SK-N-SH treated with all-trans-retinoic acid at 6 μM for 48 hours (cell line): ENCODE results near the gene DPP6.

ENCODE experiments used
- ARNTL ChIP-seq: fragments of 450-650 bp; formaldehyde crosslinking; IDR thresholded peaks from 2 replicates; pipeline ENCODE4 v1.5.0; 2020; ENCODE audit warnings: low read depth, mild to moderate bottlenecking, moderate library complexity, borderline replicate concordance
- ISL1 ChIP-seq: fragments of 250-450 bp; sonication (Bioruptor Pico); IDR thresholded peaks from 2 replicates; pipeline ENCODE4 v2.1.2; 2022; ENCODE audit warnings: mild to moderate bottlenecking, moderate library complexity
- OSR1 ChIP-seq: fragments of 250-450 bp; sonication (Bioruptor Pico); IDR thresholded peaks from 2 replicates; pipeline ENCODE4 v1.8.0; 2022; ENCODE audit warnings: moderate library complexity, mild to moderate bottlenecking, inconsistent platforms
- TOX ChIP-seq: fragments of 250-450 bp; sonication (Bioruptor Pico); IDR thresholded peaks from 2 replicates; pipeline ENCODE4 v1.8.0; 2021; ENCODE audit warnings: mild to moderate bottlenecking, moderate library complexity, borderline replicate concordance
- ZFP30 ChIP-seq: fragments of 450-650 bp; formaldehyde crosslinking; IDR thresholded peaks from 2 replicates; pipeline ENCODE4 v1.5.0; 2022; ENCODE audit warnings: mild to moderate bottlenecking, moderate library complexity
- ZNF565 ChIP-seq: fragments of 450-650 bp; formaldehyde crosslinking; conservative IDR thresholded peaks from 2 replicates; pipeline ENCODE4 v1.5.0; 2020; ENCODE audit warnings: low read depth, mild to moderate bottlenecking, moderate library complexity

- no peak for TF ChIP-seq ZNF565 (CRISPR knock-in tag)
- TF ChIP-seq TOX (CRISPR knock-in tag) = no peak
- TF ChIP-seq OSR1 (CRISPR knock-in tag) = no peak
- TF ChIP-seq ARNTL (CRISPR knock-in tag) = no peak
- TF ChIP-seq ZFP30 (CRISPR knock-in tag) = no peak
- TF ChIP-seq ISL1 (CRISPR knock-in tag) = no peak
These were observed 692.2 kb downstream of the DPP6 start for GRCh38 chr7:154744256-154744860.
